ENCODE data around the gene MRGPRG.
"Not testable (repeated sequence)": the region's sequence is repeated elsewhere in the genome, so short reads cannot be mapped to it uniquely, and the experiment has no call there.

Gene MRGPRG

GRCh38 chr11:3170756-3171650, 47.6 kb downstream of the MRGPRG start:
- no peak for TF ChIP-seq CTCF (IDR thresholded peaks at IDR 0.05)
- no peak for TF ChIP-seq ZFX (IDR thresholded peaks at IDR 0.05; ENCODE audit: borderline replicate concordance)
- no peak overlapping the region for H3K27ac ChIP-seq

GRCh38 chr11:3170044-3170755, 48.4 kb downstream of the MRGPRG start:
- no peak overlapping the region for H3K27ac ChIP-seq
- no peak for TF ChIP-seq ZFX (IDR thresholded peaks at IDR 0.05; ENCODE audit: borderline replicate concordance)
- TF ChIP-seq CTCF (IDR thresholded peaks at IDR 0.05) = no peak

- no peak overlapping the region for H3K27ac ChIP-seq
- no peak for TF ChIP-seq ZFX (IDR thresholded peaks at IDR 0.05; ENCODE audit: borderline replicate concordance)
- TF ChIP-seq CTCF (IDR thresholded peaks at IDR 0.05) = no peak; the same call in 1 of the 2 replicates
These were observed 49.2 kb downstream of the MRGPRG start for GRCh38 chr11:3169255-3170043.

- not testable (repeated sequence) for H3K27ac ChIP-seq
These were observed 49.8 kb downstream of the MRGPRG start for GRCh38 chr11:3168742-3169254.
